Stimulated activated CD4-positive, alpha-beta T cell treated with anti-CD3 and anti-CD28 coated beads, Interleukin-15, amount 100 ng/mL, for 48 hours (primary cell): ENCODE data around the gene EFNA1.
A peak's percentile ranks its signal among the peaks of the same experiment; 100 is the strongest.

Experiments used
- DNase-seq, 2 donors: peaks; one replicate each; pipeline ENCODE4 v3.0.0-alpha.2; 2020; ENCODE audit warnings: low read depth in 2 of 2

EFNA1 gene

GRCh38 chr1:155127105-155127966, at the start of gene EFNA1:
EFNA1 (plus strand) TSS chr1:155127876; CDS start chr1:155127978, 102 bp downstream.
- DNase-seq: no peak

- no peak for DNase-seq
Observed at GRCh38 chr1:155078469-155079209, 49.0 kb upstream of the EFNA1 start, which contains the start of gene EFNA3. EFNA3 (plus strand) TSS chr1:155078837; CDS start chr1:155078942, 105 bp downstream.

GRCh38 chr1:155079210-155079486, 48.5 kb upstream of the EFNA1 start:
- no peak for DNase-seq

GRCh38 chr1:155079487-155080311, 48.0 kb upstream of the EFNA1 start:
- no peak for DNase-seq

GRCh38 chr1:155080312-155081228, 47.1 kb upstream of the EFNA1 start:
- DNase-seq: no peak

GRCh38 chr1:155081472-155082300, 46.0 kb upstream of the EFNA1 start:
- DNase-seq: no peak

GRCh38 chr1:155082301-155083051, 45.2 kb upstream of the EFNA1 start:
- no peak for DNase-seq

- no peak for DNase-seq
Observed at GRCh38 chr1:155083052-155083541, 44.6 kb upstream of the EFNA1 start.

- DNase-seq: no peak
Observed at GRCh38 chr1:155083865-155084721, 43.6 kb upstream of the EFNA1 start.

- DNase-seq: peak; percentile 86 to 90
Observed at GRCh38 chr1:155084722-155085503, 42.8 kb upstream of the EFNA1 start.

GRCh38 chr1:155085504-155086127, 42.1 kb upstream of the EFNA1 start:
- DNase-seq: peak; percentile 73 to 81

- DNase-seq: peak; percentile 64 to 76
Observed at GRCh38 chr1:155086128-155086741, 41.4 kb upstream of the EFNA1 start.

GRCh38 chr1:155086856-155087535, 40.7 kb upstream of the EFNA1 start:
- DNase-seq: no peak

- DNase-seq: peak; percentile 74 to 81
Observed at GRCh38 chr1:155091071-155092051, 36.3 kb upstream of the EFNA1 start.

- no peak for DNase-seq
Observed at GRCh38 chr1:155092131-155092530, 35.5 kb upstream of the EFNA1 start.
